GM10847 (cell line): ENCODE data around the gene LRRC1.

ENCODE experiments used
- POLR2A ChIP-seq: IDR thresholded peaks from 2 replicates; pipeline ENCODE4 v1.6.1; 2011; ENCODE audit not compliant: insufficient read length; ENCODE audit errors: extremely low read depth

LRRC1 gene

DNA sequence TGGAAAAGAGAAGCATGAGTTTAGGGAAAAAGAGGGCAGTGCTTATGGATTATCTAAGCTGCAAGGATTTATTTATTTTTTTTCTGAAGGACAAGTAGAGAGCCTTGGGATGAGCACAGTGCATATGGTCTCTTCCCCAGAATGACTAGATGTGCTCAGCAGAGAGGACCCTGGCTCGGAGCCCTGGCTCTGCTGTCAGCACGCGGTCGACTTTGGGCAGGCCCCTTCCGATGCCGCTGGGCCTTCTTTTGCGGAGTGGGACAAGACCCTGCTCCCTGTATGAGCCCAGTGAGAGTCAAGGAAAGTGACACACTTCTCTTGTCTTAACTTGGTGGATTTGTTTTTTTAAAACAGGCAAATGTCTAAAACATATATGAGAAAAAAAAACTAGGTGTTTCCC is 51.4 kb downstream of the LRRC1 start:
- no peak for TF ChIP-seq POLR2A

DNA sequence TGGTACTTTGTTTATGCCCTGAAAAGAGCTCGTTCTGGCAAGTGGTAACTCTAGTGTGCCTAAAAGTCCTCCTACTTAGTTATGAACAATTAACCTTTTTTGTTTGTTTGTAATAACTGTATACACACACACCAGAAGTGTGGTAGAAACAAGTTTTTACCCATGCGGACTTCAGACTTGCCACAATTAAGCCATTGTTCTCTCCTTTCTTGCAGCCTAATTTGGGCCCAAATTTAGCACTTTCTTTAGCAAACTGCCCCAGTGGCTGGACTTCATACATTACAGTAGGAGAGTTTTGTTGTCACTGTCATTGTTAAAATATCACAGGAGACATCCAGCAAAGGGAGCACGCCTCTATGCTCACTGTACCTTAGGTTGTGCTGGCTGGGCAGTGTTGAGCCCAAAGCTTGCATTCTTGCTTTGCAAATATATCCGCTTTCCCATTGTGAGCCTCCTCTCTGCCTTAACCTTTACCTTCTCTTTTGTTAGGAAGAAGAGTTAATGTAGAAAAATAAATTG is 53.0 kb downstream of the LRRC1 start:
- no peak for TF ChIP-seq POLR2A

DNA sequence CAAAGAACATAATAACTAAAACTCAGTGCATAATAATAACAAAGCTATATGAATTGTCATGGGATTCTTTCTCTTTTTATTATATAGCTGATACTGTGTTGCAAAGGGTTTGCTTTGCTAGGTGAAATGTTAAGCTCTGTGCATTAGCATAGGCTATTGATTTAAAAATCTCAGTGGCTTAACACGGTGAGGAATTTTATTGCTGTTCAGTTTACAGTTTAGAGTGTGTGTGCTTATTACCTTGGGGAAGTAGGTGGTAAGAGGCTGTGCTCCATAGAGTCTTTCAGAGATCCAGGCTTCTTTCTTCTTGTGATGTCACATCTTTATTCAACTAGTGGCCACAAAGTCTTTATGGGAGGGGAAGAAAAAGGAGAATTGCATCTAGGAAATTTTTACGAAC is 55.7 kb downstream of the LRRC1 start:
- TF ChIP-seq POLR2A, result no peak

DNA sequence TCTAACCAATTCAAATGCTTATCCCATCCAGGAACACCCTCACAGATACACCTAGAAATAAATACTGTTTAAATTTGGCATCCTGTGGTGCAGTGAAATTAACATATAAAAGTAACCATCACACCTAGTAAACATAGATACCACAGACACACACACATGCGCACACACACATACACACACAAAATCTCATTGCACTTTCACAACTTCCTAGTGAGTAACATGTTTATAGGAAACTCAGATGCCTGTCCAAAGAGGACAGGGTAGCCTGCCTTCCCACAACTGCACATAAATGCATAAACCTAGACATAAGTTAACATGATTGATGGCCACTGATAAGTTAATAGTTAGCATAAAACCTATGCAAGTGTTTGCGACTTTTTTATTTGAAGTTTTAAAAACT is 56.8 kb downstream of the LRRC1 start:
- no peak for TF ChIP-seq POLR2A

- TF ChIP-seq POLR2A, result no peak
These were observed 58.0 kb downstream of the LRRC1 start for GRCh38 chr6:53852805-53853204.

GRCh38 chr6:53854843-53855567 is 60.2 kb downstream of the LRRC1 start:
- TF ChIP-seq POLR2A, result no peak

DNA sequence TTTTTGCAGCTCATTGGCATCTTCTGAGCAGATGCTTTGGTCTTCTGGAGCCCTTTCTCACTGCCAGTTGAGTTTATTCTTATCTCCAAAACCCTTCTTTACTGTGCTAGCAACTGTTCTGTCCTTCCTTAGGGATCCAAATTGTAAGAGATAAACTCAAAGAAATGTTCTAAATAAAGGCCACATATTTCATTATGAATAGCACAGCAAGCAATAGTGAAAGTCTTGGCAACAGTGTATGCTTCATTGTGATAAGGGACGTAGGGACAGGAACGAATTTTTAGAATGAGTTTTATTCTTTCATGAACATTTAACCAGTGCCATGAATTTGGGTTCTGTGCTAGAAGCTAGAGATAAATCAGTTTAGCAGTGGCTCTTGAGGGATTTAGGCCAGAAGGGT is 61.1 kb downstream of the LRRC1 start:
- TF ChIP-seq POLR2A, result no peak

DNA sequence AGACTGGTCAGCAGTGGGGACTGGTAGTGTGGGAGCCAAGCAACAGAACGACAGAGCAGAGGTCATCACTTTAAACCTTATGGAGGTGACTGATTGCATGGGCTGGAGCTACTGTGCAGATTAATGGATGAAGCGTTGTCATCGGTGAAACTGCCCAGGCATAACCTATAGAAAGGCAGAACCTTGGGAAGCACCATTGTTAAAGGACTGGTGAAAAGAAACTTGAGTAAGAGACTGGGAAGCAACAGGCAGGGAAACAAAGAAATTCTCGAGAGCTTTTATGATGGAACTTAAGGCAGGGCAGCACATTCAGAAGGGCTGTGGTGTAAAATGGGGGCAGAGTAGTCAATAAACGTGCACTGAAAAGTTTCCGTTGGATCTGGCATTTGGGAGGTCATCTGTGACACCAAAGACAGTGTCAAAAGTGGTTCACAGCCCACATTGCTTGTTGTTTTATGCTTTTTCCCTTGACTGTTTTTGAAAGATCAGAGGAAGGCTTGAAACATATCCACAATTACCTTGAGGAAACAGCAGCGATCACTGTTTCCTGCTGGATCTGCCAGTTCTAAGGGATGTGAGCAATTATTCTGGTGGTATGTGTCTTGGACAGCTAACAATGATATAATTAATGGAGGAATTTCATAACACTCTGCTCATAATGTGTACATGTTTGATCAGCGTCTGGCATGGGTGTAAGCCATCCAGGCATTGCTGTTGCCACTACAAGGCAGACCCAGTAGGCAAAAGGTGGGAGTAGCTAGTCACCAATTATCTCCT is 62.7 kb downstream of the LRRC1 start:
- TF ChIP-seq POLR2A, result no peak

DNA sequence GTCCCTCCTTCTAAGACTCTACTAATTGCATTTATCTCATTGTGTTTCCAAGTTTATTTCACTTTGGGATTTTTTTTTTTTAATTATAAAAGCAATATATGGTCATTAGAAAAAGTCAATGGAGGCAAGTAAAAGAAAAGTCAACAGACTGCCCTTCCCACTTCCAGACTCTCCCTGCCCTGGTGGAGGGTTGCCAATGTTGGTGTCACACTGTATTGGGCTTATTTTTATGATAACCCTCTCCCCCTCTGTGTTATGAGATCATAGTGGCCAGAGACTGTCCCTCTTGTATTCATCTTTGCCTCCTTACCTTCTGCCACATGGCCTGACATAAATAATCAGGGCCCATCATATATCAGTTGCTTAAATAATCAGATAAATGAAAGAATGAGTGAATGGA is 63.4 kb downstream of the LRRC1 start:
- no peak for TF ChIP-seq POLR2A

- TF ChIP-seq POLR2A, result no peak
These were observed 64.1 kb downstream of the LRRC1 start for GRCh38 chr6:53858913-53859312.

GRCh38 chr6:53860511-53860910 is 65.7 kb downstream of the LRRC1 start:
- no peak for TF ChIP-seq POLR2A

- TF ChIP-seq POLR2A, result no peak
These were observed 66.7 kb downstream of the LRRC1 start for GRCh38 chr6:53861518-53861917.

DNA sequence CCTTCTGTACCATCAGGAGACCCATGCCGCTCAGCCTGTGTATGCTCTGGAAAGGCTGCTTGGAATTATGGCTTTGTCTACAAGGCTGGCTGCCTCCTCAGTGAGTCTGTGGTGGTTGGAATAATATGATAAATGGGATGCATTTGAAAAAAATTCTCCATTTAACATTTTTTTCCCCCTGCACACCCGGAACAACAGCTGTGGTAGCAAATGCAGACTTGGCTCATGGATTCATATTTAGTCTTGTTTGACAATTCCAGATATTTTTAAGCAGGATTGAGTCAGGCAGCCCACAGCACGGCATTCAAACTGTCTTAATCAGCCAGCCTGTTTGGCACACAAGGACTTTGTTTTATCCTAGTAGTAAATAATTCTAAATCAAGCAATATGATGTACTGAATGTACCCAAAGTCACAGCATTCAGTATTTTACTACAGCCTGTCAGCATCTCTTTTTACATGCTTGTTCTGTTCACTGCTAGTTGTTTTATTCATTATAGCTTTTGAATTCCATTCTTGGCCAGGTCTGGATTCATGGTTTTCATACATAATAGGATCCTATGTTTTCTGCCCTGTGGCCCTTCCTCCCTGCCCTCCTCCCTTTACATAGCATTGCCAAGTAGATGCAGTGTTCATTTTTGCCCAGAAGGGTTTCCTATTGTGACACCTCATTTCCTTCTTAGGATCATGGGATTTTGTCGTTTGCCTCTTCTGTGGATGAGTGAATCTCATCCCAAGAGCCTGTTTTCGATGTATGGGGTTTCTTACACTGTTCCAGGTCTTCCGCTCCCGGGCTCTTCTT is 68.1 kb downstream of the LRRC1 start:
- TF ChIP-seq POLR2A, result no peak

DNA sequence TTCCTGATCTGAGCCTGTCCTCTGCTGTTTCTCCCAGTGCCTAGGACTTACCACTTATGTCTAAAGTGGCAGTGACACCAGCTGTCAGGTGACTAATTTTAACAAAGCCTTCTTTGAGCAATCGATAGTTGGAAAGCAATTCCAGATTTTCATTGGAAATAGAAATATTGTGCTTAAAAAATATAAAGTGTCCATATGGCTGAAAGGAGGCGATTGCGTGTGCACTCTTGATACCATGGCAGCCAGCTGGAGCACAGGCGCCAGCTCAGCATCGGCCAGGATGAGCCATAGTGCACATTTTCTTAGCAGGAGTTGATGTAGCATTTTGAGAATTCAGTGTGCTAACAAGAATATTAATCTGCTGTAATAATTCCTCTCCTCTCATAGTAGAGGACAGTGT is 70.0 kb downstream of the LRRC1 start:
- TF ChIP-seq POLR2A, result no peak

- no peak for TF ChIP-seq POLR2A
These were observed 71.4 kb downstream of the LRRC1 start for GRCh38 chr6:53866226-53866625.

DNA sequence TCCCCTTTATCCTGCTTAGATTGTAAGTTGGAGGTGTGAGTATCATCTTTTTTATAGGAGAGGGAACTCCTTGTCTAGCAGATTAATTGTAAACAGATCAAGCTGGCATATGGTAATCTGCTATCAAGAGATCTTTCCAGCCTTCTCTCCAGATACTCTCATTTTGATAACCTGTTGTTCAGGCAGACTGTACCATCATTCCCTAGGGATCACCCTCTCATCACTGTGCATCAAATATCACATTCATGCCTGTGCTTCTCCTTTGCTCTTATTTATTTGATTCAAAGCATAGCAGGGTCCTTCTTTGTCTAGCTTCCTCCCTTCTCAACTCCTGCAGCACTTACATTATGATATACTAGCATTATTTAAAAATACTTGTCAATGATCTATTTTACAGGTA is 73.8 kb downstream of the LRRC1 start:
- no peak for TF ChIP-seq POLR2A
